ENCODE measurements around the gene NECAB3.

GRCh38 chr20:33689973-33690372, 15.7 kb upstream of the NECAB3 start:
- TF ChIP-seq CTCF (IDR thresholded peaks at IDR 0.05; ENCODE audit: low read depth, low read length, poor library complexity, severe bottlenecking) (no peak), EZH2phosphoT487 (IDR thresholded peaks at IDR 0.05; ENCODE audit: borderline replicate concordance, low read length) (no peak)

All from DOHH2 (cell line).